ENCODE measurements around the gene ZFAND4.
A peak's percentile ranks its signal among the peaks of the same experiment; 100 is the strongest.
"Not testable (repeated sequence)": the region's sequence is repeated elsewhere in the genome, so short reads cannot be mapped to it uniquely, and the experiment has no call there.

ZFAND4 gene

GRCh38 chr10:45672181-45673073, at the start of gene ZFAND4:
ZFAND4 (minus strand) TSS chr10:45672772; CDS start chr10:45663725, 9,047 bp downstream.
- DNase-seq = peak; percentile 12 to 36

GRCh38 chr10:45721503-45721902, 48.9 kb upstream of the ZFAND4 start:
- not testable (repeated sequence) for DNase-seq

- not testable (repeated sequence) for DNase-seq
Observed at GRCh38 chr10:45717642-45718041, 45.1 kb upstream of the ZFAND4 start.

DNA sequence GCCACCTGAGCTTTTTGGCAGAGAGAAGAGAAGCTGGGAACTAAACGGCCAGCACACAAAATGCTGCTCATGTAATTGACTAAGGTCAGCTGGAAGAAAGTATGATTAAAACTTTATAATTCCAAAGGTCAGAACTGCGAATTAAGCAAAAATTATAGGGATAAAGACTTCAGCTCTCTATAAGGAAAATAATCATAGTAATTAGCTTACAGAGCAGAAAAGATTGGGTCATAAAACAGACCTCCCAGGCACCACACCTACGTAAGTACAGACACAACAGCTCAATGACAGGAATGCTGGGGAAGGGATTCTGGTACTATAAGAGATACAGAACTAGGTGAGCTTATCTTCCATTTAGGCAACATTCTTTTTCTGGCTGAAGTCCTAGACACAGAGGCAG, 44.5 kb upstream of the ZFAND4 start:
- DNase-seq = not testable (repeated sequence)

GRCh38 chr10:45711223-45711622, 38.7 kb upstream of the ZFAND4 start:
- not testable (repeated sequence) for DNase-seq

- DNase-seq = not testable (repeated sequence)
Observed at GRCh38 chr10:45710200-45710796, 37.7 kb upstream of the ZFAND4 start.

DNA sequence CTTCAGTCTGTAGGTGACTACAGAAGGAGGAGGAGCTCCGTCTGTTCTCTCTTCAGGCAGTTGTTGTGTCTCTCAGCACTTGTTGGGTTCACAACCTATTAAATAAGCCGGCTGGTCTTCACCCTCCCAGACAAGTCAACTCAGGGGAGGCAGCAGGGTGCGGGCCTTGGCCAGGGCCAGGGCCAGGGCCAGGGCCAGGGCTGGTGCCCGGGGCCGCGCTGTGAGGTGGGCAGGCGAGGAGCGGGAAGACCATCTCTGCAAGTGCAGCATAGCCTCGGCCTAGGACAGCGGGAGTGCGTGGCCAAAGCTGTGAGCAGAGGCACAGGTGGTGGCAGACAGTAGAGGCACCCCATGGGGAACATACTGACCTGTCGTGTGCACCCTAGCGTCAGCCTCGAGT, 5.9 kb upstream of the ZFAND4 start:
- not testable (repeated sequence) for DNase-seq

- DNase-seq = no peak
Observed at GRCh38 chr10:45675388-45675787, 2.8 kb upstream of the ZFAND4 start.

DNA sequence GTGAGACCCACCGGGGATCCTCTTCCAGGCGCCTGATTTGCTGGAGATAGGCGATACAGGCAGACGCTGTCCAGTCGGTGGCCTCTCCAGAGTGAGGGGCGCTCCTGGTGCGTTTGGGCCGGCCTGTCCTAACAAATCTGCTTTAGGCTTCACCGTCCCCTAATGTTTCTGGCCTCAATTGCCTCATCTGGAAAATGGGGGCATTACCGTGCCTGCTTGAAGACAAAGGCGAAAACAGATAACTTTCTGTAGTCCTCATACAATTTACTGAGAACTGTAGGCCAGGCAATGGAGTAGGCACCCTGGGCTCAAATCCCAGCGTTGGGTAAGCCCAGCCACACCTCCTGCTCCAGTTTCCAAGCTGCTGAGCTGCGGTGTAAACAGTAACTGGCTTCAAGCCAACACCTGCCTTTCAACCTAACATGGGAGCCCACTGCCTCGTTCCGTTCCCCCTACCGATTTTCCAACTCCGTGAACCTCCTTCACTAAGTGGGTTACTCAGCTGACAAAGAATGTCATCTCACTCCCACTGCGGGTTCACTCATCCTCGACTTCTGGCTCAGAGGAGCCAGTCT, 589 bp upstream of the ZFAND4 start:
- DNase-seq = no peak

DNA sequence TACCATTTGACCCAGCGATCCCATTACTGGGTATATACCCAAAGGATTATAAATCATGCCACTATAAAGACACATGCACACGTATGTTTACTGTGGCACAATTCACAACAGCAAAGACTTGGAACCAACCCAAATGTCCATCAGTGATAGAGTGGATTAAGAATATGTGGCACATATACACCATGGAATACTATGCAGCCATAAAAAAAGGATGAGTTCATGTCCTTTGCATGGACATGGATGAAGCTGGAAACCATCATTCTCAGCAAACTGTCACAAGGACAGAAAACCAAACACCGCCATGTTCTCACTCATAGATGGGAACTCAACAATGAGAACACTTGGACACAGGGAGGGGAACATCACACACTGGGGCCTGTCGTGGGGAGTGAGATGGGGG, 1.3 kb downstream of the ZFAND4 start:
- DNase-seq = not testable (repeated sequence)

DNA sequence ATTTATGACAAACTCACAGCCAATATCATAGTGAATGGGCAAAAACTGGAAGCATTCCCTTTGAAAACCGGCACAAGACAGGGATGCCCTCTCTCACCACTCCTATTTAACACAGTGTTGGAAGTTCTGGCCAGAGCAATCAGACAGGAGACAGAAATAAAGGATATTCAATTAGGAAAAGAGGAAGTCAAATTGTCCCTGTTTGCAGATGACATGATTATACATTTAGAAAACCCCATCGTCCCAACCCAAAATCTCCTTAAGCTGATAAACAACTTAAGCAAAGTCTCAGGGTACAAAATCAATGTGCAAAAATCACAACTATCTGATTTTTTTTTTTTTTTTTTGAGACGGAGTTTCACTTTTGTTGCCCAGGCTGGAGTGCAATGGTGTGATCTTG, 2.7 kb downstream of the ZFAND4 start:
- DNase-seq = not testable (repeated sequence)

DNA sequence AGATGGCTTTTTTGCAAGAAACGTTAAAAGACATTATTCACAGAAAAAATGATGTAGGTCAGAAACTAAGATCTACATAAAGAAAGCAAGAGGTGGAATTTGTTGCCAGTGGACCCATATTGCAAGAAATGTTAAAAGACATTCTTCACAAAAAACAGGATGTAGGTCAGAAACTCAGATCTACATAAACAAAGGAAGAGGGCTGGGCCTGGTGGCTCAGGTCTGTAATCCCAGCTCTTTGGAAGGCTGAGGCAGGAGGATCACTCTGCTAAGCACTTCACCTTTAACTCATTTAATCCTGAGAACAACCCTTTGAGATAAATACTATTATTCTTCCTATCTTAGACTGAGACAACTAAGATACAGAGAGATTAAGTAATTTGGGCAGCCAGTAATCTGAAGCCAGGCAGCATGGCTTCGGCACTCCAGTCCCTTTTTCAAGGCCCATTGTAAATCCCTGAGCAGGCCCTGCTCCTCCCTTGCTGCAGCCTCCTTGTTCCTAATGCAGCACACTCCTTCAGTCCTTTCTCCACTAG, 11.6 kb downstream of the ZFAND4 start:
- DNase-seq = no peak

DNA sequence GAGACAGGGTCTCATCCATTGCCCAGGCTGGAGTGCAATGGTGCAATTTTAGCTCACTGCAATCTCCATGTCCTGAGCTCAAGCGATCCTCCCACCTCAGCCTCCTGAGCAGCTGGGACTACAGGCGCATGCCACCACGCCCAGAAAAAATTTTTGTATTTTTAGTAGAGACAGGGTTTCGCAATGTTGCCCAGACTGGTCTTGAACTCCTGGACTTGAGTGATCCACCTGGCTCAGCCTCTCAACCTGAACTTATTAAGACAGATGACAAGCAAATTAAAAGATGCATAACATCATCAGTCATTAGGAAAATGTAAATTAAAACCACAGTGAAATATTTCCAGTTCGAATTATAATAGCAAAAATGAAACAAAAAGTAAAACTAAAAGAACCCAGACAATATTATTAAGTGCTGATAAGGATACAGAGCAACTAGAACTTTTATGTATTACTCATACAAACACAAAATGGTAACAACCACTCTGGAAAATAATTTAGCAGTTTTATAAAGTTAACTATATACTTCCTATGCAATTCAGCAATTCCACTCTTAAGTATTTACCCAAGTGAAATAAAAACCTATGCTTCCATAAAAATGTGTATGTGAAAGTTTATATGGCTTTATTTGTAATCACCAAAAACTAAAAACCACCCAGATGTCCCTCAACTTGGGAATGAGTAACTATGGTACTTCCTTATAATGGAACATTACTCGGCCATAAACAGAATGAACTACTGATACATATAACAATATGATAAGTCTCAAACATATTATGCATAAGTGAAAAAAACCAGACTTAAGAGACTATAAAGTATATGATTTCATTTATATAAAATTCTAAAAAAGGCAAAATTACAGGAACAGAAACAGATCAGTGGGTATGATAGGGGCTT, 15.3 kb downstream of the ZFAND4 start:
- no peak for DNase-seq

DNA sequence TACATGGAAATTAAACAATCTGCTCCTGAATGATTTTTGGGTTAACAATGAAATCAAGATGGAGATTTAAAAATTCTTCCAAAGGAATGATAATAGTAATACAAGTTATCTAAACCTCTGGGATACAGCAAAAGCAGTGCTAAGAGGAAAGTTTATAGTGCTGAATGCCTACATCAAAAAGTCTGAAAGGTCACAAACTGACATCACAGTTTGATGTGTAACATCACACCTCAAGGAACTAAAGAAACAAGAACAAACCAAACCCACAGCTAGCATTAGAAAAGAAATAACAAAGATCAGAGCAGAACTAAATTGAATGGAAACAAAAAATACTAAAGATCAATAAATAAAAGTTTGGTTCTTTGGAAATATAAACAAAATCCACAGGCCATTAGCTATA, 17.4 kb downstream of the ZFAND4 start:
- DNase-seq = no peak

DNA sequence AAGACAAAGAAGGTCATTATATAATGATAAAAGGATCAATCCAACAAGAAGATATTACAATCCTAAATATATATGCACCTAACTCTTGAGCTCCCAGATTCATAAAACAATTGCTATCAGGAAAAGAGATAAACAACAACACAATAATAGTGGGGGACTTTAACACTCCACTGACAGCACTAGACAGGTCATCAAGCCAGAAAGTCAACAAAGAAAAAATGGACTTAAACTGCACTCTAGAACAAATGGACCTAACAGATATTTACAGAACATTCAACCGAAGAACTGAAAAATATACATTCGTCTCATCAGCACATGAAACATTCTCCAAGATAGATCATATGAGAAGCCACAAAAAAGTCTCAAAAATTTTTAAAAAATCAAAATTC, 17.8 kb downstream of the ZFAND4 start:
- not testable (repeated sequence) for DNase-seq

DNA sequence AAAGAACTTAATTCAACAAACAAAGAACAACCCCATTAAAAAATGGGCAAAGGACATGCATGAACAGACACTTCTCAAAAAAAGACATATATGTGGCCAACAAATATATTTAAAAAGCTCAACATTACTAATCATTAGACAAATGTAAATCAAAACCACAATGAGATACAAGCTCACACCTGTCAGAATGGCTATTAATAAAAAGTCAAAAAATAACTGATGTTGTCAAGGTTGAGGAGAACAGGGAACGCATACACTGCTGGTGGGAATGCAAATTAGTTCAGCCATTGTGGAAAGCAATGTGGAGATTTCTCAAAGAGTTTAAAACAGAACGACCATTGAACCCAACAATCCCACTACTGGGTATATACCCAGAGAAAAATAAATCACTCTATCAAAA, 19.1 kb downstream of the ZFAND4 start:
- DNase-seq = no peak

DNA sequence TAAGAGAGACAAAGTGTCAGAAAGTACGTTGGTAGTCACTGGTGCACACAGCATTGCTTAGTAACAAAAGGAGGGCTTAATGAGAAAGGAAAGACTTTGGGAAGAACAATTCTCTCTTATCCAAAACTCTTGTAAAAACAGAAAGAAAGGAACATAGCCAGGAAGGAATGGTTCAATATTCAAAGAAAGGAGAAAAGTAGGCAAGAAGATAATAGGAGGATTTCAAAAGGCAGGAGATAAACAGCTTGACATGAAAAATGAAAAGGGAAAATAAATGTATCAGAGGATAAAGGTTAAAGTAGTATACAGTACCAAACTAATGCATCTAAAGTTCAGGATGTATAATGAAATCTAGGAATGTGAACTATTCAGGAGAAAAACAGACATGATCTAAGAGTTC, 20.1 kb downstream of the ZFAND4 start:
- DNase-seq = no peak

DNA sequence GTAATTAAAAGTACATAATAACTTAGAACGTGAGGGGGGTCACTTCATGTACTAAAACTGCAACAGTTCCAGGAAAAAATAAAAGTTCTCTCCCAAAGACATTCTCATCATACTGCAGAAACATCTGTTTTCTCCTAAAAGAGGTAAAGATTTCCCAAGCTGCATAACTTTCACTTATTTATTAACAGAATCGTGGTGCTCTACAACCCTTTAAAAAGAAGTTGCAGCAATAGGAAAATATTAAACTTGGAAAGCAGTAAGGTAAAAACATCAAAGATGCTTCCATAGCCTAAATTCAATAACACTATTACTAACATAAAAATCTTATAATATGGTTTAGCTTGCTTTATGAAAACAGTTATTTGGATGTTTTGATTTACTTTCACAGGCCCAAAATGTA, 23.3 kb downstream of the ZFAND4 start:
- no peak for DNase-seq

DNA sequence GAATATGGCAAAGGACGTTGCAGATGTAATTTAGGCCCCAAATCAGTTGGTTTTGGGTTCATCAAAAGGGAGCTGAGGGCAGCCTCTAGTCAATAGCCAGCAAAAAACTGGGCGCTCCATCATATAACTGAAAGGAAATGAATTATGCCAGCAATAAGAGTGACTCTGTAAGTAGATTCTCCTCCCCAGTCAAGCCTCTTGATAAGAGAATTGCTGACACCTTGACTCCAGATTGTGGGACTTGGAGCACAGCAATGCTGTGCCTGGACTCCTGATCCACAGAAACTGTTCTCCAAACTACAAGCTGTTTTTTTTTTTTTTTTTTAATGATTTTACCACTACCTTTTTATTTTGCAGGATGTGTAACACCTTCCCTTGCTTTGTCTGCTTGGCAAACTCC, 25.5 kb downstream of the ZFAND4 start:
- DNase-seq = no peak

- no peak for DNase-seq
Observed at GRCh38 chr10:45646384-45647050, 26.1 kb downstream of the ZFAND4 start.

GRCh38 chr10:45644527-45644926, 28.0 kb downstream of the ZFAND4 start:
- no peak for DNase-seq

DNA sequence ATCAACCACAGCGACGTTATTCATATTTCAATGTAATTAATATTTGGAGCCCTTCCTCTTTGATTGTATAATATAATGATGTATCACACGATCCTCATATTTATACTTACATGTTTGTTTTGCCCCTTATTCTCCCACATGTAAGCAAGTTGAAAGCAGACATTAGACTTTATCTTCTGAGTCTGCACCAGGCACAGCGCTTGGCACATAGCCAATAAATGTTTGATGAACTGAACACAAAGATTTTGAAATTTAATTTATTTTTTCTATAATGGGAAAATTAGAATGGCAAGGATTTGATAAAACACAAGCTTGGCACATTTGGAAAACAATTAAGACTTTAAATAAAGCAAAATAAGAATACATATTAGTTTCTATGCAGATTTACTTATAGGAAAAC, 31.6 kb downstream of the ZFAND4 start:
- no peak for DNase-seq
